H1 (cell line): ENCODE measurements around the gene BPHL. TPM values are rescaled to one million over a fixed set of nuclear protein-coding genes. Genes with fewer than 3 reads are reported as not detected.

Experiments used
- POU5F1 ChIP-seq: IDR thresholded peaks from 2 replicates; pipeline ENCODE4 v1.6.1; 2011; ENCODE audit warnings: low read depth, mild to moderate bottlenecking, low read length, moderate library complexity
- SP1 ChIP-seq: IDR thresholded peaks from 2 replicates; pipeline ENCODE4 v1.6.1; 2011; ENCODE audit warnings: low read depth, low read length
- SP2 ChIP-seq: IDR thresholded peaks from 2 replicates; pipeline ENCODE4 v1.6.1; 2012; ENCODE audit warnings: mild to moderate bottlenecking, low read length, inconsistent platforms
- SUZ12 ChIP-seq: fragments of 200-600 bp; sonication (generic); IDR thresholded peaks from 2 replicates; pipeline ENCODE4 v1.6.1; 2012; ENCODE audit warnings: mild to moderate bottlenecking, inconsistent platforms, low read length, moderate library complexity, mixed read lengths
- TCF12 ChIP-seq: IDR thresholded peaks from 2 replicates; pipeline ENCODE4 v1.6.1; 2011; ENCODE audit warnings: low read depth, mild to moderate bottlenecking, low read length
- TEAD4 ChIP-seq: IDR thresholded peaks from 2 replicates; pipeline ENCODE4 v1.6.1; 2012; ENCODE audit warnings: low read depth, low read length, inconsistent platforms, mixed read lengths
- polyA plus RNA-seq, 7 experiments: library from polyadenylated mRNA; depleted of rRNA in 3 of 7; stranded (reverse) in 5 of 7; unstranded in 2 of 7; fragments of >200 nt in 5 of 7; fragments of 200-250 nt in 2 of 7; gene quantifications; 1 replicate in 5 of 7; 2 replicates in 1 of 7; 4 replicates in 1 of 7; pipeline versions ENCODE4 v1.2.1 to v1.2.3, GENCODE V29; 2011 to 2013; ENCODE audit warnings: missing spikeins in 2 of 7, mixed read lengths in 2 of 7
- total RNA-seq: library from RNA; stranded (reverse); fragmentation: NEBNext Ultra II Directional; extraction: Animal tissue kit (Norgen Biotek cat#: 25700); gene quantifications from 2 replicates; pipeline ENCODE4 v1.2.1, GENCODE V29; 2021
- TF ChIP-seq, protein P1 (sequence below): IDR thresholded peaks from 2 replicates; pipeline ENCODE4 v1.6.1; 2012; ENCODE audit warnings: inconsistent platforms
- TF ChIP-seq, protein P2 (sequence below), 3 experiments: IDR thresholded peaks; 1 replicate in 2 of 3; 2 replicates in 1 of 3; pipeline versions ENCODE4 v1.5.1 to v1.6.1; 2011; ENCODE audit warnings: low read length in 3 of 3, mild to moderate bottlenecking in 3 of 3, inconsistent platforms in 2 of 3, low read depth in 1 of 3, moderate library complexity in 1 of 3; ENCODE audit not compliant: insufficient read depth in 1 of 3; ENCODE audit errors: control extremely low read depth in 1 of 3

BPHL gene
- total and polyA plus RNA-seq, 2 of the 8 experiments (the other 6 are each of a cell fraction or from before 2014, with no cell fraction given) = 24.4 to 36.4 TPM

DNA sequence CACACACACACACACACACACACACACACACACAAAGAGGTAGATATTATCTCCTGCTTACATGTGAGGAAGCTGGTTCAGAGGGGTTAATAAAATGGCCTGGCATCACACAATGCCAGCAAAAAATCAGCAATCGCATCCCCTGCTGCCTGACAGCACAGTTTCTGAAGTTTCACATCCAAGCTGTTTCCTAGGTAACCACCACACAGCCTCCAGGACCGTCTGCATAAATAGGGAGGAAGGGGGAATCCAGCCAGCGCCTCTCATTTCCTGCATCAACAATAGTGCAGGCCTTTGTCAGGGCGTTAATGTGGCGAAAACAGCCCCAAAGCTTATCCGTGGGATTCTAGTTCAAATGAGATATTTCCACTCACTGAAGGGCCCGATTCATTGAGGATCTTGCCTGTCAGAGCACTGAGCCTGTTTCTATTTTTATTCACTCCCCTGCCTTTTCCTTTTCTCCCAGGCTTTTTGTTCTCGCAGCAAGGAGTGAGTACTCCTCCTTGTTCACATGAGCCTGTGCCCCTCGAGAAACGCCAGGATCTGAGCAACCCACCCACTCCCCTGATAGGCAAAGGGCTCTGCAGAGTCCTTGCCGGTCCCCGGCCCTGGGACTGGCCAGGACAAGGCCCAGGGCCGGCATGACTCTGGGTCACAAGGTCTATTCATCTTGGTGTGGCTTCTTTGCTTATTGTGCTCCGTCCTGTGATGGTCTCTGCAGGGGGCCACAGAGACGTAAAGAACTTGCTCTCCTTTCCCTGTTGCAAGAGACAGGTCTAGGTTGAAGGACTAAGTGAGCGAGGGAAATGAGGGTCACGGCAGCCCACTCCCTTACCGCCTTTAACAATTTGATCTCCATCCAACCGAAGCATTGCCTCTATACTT is 76.3 kb downstream of the BPHL start (continued):
- TF ChIP-seq, protein P1, sequence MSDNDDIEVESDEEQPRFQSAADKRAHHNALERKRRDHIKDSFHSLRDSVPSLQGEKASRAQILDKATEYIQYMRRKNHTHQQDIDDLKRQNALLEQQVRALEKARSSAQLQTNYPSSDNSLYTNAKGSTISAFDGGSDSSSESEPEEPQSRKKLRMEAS = no peak
- no peak for TF ChIP-seq TCF12
- TF ChIP-seq SP2 = no peak
- no peak for TF ChIP-seq TEAD4
- TF ChIP-seq, protein P2, sequence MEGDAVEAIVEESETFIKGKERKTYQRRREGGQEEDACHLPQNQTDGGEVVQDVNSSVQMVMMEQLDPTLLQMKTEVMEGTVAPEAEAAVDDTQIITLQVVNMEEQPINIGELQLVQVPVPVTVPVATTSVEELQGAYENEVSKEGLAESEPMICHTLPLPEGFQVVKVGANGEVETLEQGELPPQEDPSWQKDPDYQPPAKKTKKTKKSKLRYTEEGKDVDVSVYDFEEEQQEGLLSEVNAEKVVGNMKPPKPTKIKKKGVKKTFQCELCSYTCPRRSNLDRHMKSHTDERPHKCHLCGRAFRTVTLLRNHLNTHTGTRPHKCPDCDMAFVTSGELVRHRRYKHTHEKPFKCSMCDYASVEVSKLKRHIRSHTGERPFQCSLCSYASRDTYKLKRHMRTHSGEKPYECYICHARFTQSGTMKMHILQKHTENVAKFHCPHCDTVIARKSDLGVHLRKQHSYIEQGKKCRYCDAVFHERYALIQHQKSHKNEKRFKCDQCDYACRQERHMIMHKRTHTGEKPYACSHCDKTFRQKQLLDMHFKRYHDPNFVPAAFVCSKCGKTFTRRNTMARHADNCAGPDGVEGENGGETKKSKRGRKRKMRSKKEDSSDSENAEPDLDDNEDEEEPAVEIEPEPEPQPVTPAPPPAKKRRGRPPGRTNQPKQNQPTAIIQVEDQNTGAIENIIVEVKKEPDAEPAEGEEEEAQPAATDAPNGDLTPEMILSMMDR (IDR thresholded peaks at IDR 0.05; ENCODE audit: control extremely low read depth in 1 of 3, insufficient read depth in 1 of 3, low read depth in 1 of 3, low read length in 3 of 3) = no peak
- no peak for TF ChIP-seq SUZ12
- TF ChIP-seq SP1 = no peak
- TF ChIP-seq POU5F1 = no peak
